Gastrocnemius medialis (tissue), 4 donors: ENCODE measurements around the gene OR2L8. TPM values are rescaled to one million over a fixed set of nuclear protein-coding genes. Genes with fewer than 3 reads are reported as not detected.

Experiments used
- ATAC-seq, 2 donors: fragments of 150-250 bp; one replicate each; pipeline ENCODE4 v1.9.1; 2016
- DNase-seq, 2 donors: peaks; one replicate each; pipeline ENCODE4 v3.0.0-alpha.2; 2019
- H3K27ac ChIP-seq, 4 donors: fragments of 200-600 bp; sonication (generic); 1 replicate in 1 of 4; 2 replicates in 3 of 4; pipeline ENCODE4 v1.5.1; 2016 to 2018; ENCODE audit warnings: mild to moderate bottlenecking in 2 of 4, moderate library complexity in 1 of 4
- H3K27me3 ChIP-seq, 3 donors: fragments of 200-600 bp; sonication (generic) in 2 of 3; 1 replicate in 1 of 3; 2 replicates in 2 of 3; pipeline versions ENCODE4 v1.5.1 to v1.6.0; 2016 to 2019; ENCODE audit warnings: mild to moderate bottlenecking in 1 of 3, moderate library complexity in 1 of 3
- H3K36me3 ChIP-seq, 2 donors: fragments of 200-600 bp; sonication (generic) in 1 of 2; one replicate each; pipeline ENCODE4 v1.5.1; 2017 to 2018
- H3K4me1 ChIP-seq, 2 donors: fragments of 200-600 bp; sonication (generic) in 1 of 2; one replicate each; pipeline ENCODE4 v1.5.1; 2016 to 2017; ENCODE audit warnings: mild to moderate bottlenecking in 2 of 2
- H3K4me3 ChIP-seq, 4 donors: fragments of 200-600 bp; sonication (generic) in 3 of 4; 1 replicate in 1 of 4; 2 replicates in 3 of 4; pipeline ENCODE4 v1.5.1; 2016 to 2019; ENCODE audit warnings: mild to moderate bottlenecking in 2 of 4
- H3K9me3 ChIP-seq, 3 donors: fragments of 200-600 bp; sonication (generic) in 2 of 3; 1 replicate in 1 of 3; 2 replicates in 2 of 3; pipeline ENCODE4 v1.5.1; 2016 to 2019
- CTCF ChIP-seq, 5 experiments: fragments of 450-650 bp in 3 of 5; fragments of 200-600 bp in 2 of 5; sonication (generic) in 2 of 5; IDR thresholded peaks in 4 of 5; conservative IDR thresholded peaks in 1 of 5; 1 replicate in 4 of 5; 2 replicates in 1 of 5; pipeline ENCODE4 v1.5.1; 2016 to 2019; ENCODE audit warnings: antibody characterized with exemption in 5 of 5, mild to moderate bottlenecking in 3 of 5, moderate library complexity in 3 of 5
- POLR2A ChIP-seq, 2 donors: fragments of 450-650 bp; IDR thresholded peaks; one replicate each; pipeline ENCODE4 v1.6.1; 2017; ENCODE audit warnings: antibody characterized with exemption in 2 of 2, mild to moderate bottlenecking in 2 of 2, moderate library complexity in 2 of 2
- in situ Hi-C, 4 donors: fragments of 200-750 bp; cut with MboI; loops; one replicate each; pipeline versions ENCODE4 v1.15.0 to v1.8.0; 2017; ENCODE audit warnings: low sequenced_read_pairs in 4 of 4
- intact Hi-C: fragments of 100-400 bp; cut with DNase I; formaldehyde crosslinking; loops from one replicate; pipeline ENCODE4 v1.15.1; 2023; ENCODE audit warnings: low total_unique reads
- total RNA-seq, 4 donors: library from RNA; depleted of rRNA; stranded (reverse); fragments of >200 nt; gene quantifications; one replicate each; pipeline versions ENCODE4 v1.1.0 to v1.2.3, GENCODE V29; 2016

Gene OR2L8
- total RNA-seq, 4 donors from 2014 or later: not detected

GRCh38 chr1:247906504-247907047 is 42.1 kb upstream of the OR2L8 start:
- H3K4me1 ChIP-seq: no peaks in the 10 kb centered on the region
- H3K9me3 ChIP-seq: no peaks in the 10 kb centered on the region
- peak overlapping the region; percentile 8 to 20 (median 14) for H3K4me3 ChIP-seq
- DNase-seq (no peak), ATAC-seq (no peak)
- in situ Hi-C loops: no loop called here
- H3K36me3 ChIP-seq: no peaks in the 10 kb centered on the region
- H3K27ac ChIP-seq: no peak overlapping the region
- H3K27me3 ChIP-seq: no peaks in the 10 kb centered on the region
- intact Hi-C loops: no loop called here
- TF ChIP-seq CTCF (IDR thresholded peaks at IDR 0.05 in 4 of 5, conservative IDR thresholded peaks at IDR 0.05 in 1 of 5): no peak
- TF ChIP-seq POLR2A (IDR thresholded peaks at IDR 0.05): no peak

- ATAC-seq: no peak
- in situ Hi-C loops: no loop called here
- intact Hi-C loops: no loop called here
- DNase-seq: no peak
- H3K4me1 ChIP-seq: no peaks in the 10 kb centered on the region
- no peak overlapping the region for H3K27ac ChIP-seq
- no peaks in the 10 kb centered on the region for H3K36me3 ChIP-seq
- H3K9me3 ChIP-seq: no peaks in the 10 kb centered on the region
- H3K4me3 ChIP-seq: no peak overlapping the region
- no peaks in the 10 kb centered on the region for H3K27me3 ChIP-seq
- TF ChIP-seq POLR2A (IDR thresholded peaks at IDR 0.05) (no peak), CTCF (IDR thresholded peaks at IDR 0.05 in 4 of 5, conservative IDR thresholded peaks at IDR 0.05 in 1 of 5) (no peak)
Measured at GRCh38 chr1:247908766-247909165, 39.9 kb upstream of the OR2L8 start.

GRCh38 chr1:247913786-247914185 is 34.9 kb upstream of the OR2L8 start:
- H3K27ac ChIP-seq: no peak overlapping the region
- no peaks in the 10 kb centered on the region for H3K27me3 ChIP-seq
- ATAC-seq (no peak), DNase-seq (no peak)
- no peaks in the 10 kb centered on the region for H3K9me3 ChIP-seq
- no peaks in the 10 kb centered on the region for H3K4me1 ChIP-seq
- intact Hi-C loops (no loop called here), in situ Hi-C loops (no loop called here)
- no peaks in the 10 kb centered on the region for H3K36me3 ChIP-seq
- no peak overlapping the region for H3K4me3 ChIP-seq
- TF ChIP-seq CTCF (IDR thresholded peaks at IDR 0.05 in 4 of 5, conservative IDR thresholded peaks at IDR 0.05 in 1 of 5) (no peak), POLR2A (IDR thresholded peaks at IDR 0.05) (no peak)

- no peak for TF ChIP-seq POLR2A (IDR thresholded peaks at IDR 0.05)
- TF ChIP-seq CTCF (IDR thresholded peaks at IDR 0.05 in 4 of 5, conservative IDR thresholded peaks at IDR 0.05 in 1 of 5): no peak
- in situ Hi-C loops: no loop called here
- Histone ChIP-seq H3K4me1 (no peaks in the 10 kb centered on the region), H3K4me3 (no peak overlapping the region), H3K27me3 (no peaks in the 10 kb centered on the region), H3K27ac (no peak overlapping the region), H3K9me3 (no peaks in the 10 kb centered on the region), H3K36me3 (no peaks in the 10 kb centered on the region)
- ATAC-seq (no peak), DNase-seq (no peak)
- intact Hi-C loops: no loop called here
Measured at GRCh38 chr1:247914941-247915662, 33.6 kb upstream of the OR2L8 start.
